HEK293T (cell line): ENCODE data around the gene KRTCAP3.
A peak's percentile ranks its signal among the peaks of the same experiment; 100 is the strongest.

Experiments
- CTCF ChIA-PET: fragments of 350-600 bp; formaldehyde crosslinking; extraction: SDS; loops from one replicate; lab custom pipeline; 2021; ENCODE audit warnings: antibody characterized with exemption, inconsistent platforms; lab: Yijun Ruan, JAX
- POLR2A ChIA-PET: fragments of 350-600 bp; formaldehyde crosslinking; extraction: SDS; loops from one replicate; lab custom pipeline; 2020; ENCODE audit warnings: antibody characterized with exemption, inconsistent platforms; lab: Yijun Ruan, JAX
- DNase-seq: peaks from one replicate; pipeline ENCODE4 v3.0.0; 2012; ENCODE audit warnings: mixed read lengths; ENCODE audit errors: extremely low spot score
- ARNT ChIP-seq: fragments of 450-650 bp; IDR thresholded peaks from 2 replicates; pipeline ENCODE4 v1.6.1; 2017; ENCODE audit warnings: mild to moderate bottlenecking
- BHLHE40 ChIP-seq: fragments of 450-650 bp; IDR thresholded peaks from 2 replicates; pipeline ENCODE4 v1.6.1; 2016; ENCODE audit warnings: mild to moderate bottlenecking, moderate library complexity, borderline replicate concordance
- CTBP1 ChIP-seq: fragments of 450-650 bp; IDR thresholded peaks from 2 replicates; pipeline ENCODE4 v1.6.1; 2016; ENCODE audit warnings: borderline replicate concordance
- ELF4 ChIP-seq: fragments of 450-650 bp; IDR thresholded peaks from 2 replicates; pipeline ENCODE4 v1.6.1; 2017; ENCODE audit warnings: antibody characterized with exemption
- FOXA1 ChIP-seq: fragments of 450-650 bp; IDR thresholded peaks from 2 replicates; pipeline ENCODE4 v1.6.1; 2016; ENCODE audit warnings: mild to moderate bottlenecking
- FOXK2 ChIP-seq: fragments of 450-650 bp; IDR thresholded peaks from 2 replicates; pipeline ENCODE4 v1.6.1; 2016; ENCODE audit warnings: mild to moderate bottlenecking
- FOXM1 ChIP-seq: fragments of 450-650 bp; IDR thresholded peaks from 2 replicates; pipeline ENCODE4 v1.6.1; 2017; ENCODE audit warnings: mild to moderate bottlenecking, borderline replicate concordance
- HDGF ChIP-seq: fragments of 450-650 bp; IDR thresholded peaks from 2 replicates; pipeline ENCODE4 v1.6.1; 2017; ENCODE audit warnings: antibody characterized with exemption, borderline replicate concordance
- L3MBTL2 ChIP-seq: fragments of 450-650 bp; conservative IDR thresholded peaks from 2 replicates; pipeline ENCODE4 v1.6.1; 2016; ENCODE audit warnings: mild to moderate bottlenecking
- LEF1 ChIP-seq: fragments of 450-650 bp; IDR thresholded peaks from 2 replicates; pipeline ENCODE4 v1.6.1; 2017; ENCODE audit warnings: mild to moderate bottlenecking, borderline replicate concordance
- NFRKB ChIP-seq: fragments of 450-650 bp; IDR thresholded peaks from 2 replicates; pipeline ENCODE4 v1.6.1; 2016; ENCODE audit warnings: mild to moderate bottlenecking, moderate library complexity
- PKNOX1 ChIP-seq: fragments of 450-650 bp; IDR thresholded peaks from 2 replicates; pipeline ENCODE4 v1.6.1; 2016
- SP1 ChIP-seq: fragments of 450-650 bp; IDR thresholded peaks from 2 replicates; pipeline ENCODE4 v1.6.1; 2017
- SUZ12 ChIP-seq: fragments of 450-650 bp; IDR thresholded peaks from 2 replicates; pipeline ENCODE4 v1.6.1; 2016; ENCODE audit warnings: mild to moderate bottlenecking
- TARDBP ChIP-seq: fragments of 450-650 bp; IDR thresholded peaks from 2 replicates; pipeline ENCODE4 v1.6.1; 2016
- ZNF384 ChIP-seq: fragments of 450-650 bp; IDR thresholded peaks from 2 replicates; pipeline ENCODE4 v1.6.1; 2016

KRTCAP3 gene

GRCh38 chr2:27441958-27442919 lies at the start of gene KRTCAP3:
KRTCAP3 (plus strand) TSS chr2:27442381; CDS start chr2:27442413, 32 bp downstream.
- no peak for DNase-seq
- ChIA-PET CTCF (no interaction called here), POLR2A (no interaction called here)
- TF ChIP-seq FOXM1 (no peak), BHLHE40 (no peak), HDGF (no peak), FOXA1 (no peak), LEF1 (no peak), TARDBP (no peak), ARNT (no peak), L3MBTL2 (no peak), ZNF384 (no peak), SUZ12 (no peak), ELF4 (no peak), PKNOX1 (no peak)

- POLR2A ChIA-PET = no interaction called here
- no peak for DNase-seq
- TF ChIP-seq NFRKB (no peak), TARDBP (no peak), FOXM1 (no peak), ELF4 (no peak), SUZ12 (no peak), ARNT (no peak), FOXA1 (no peak), PKNOX1 (no peak), SP1 (no peak), HDGF (no peak), L3MBTL2 (no peak), CTBP1 (no peak), ZNF384 (no peak), BHLHE40 (no peak), LEF1 (no peak), FOXK2 (no peak)
- CTCF ChIA-PET = no interaction called here
Observed at GRCh38 chr2:27393225-27393624, 49.0 kb upstream of the KRTCAP3 start.

GRCh38 chr2:27398962-27399361 lies 43.2 kb upstream of the KRTCAP3 start:
- ChIA-PET CTCF (no interaction called here), POLR2A (interaction anchor here (2.3 kb wide), 1 partner anchor 10 kb away, joined by 9 read pairs; the partner anchor contains the start of gene PPM1G)
- no peak for DNase-seq
- TF ChIP-seq HDGF (no peak), NFRKB (no peak), ARNT (no peak), ZNF384 (no peak), SUZ12 (no peak), LEF1 (no peak), L3MBTL2 (no peak), PKNOX1 (no peak)

GRCh38 chr2:27400348-27401135 lies 41.6 kb upstream of the KRTCAP3 start:
- CTCF ChIA-PET = no interaction called here
- POLR2A ChIA-PET = interaction anchor here (1.0 to 1.9 kb wide), 2 partner anchors 9 to 28 kb away, joined by 3 to 8 read pairs; partner anchors contain the start of genes NRBP1 and PPM1G
- TF ChIP-seq ARNT = no peak
- no peak for DNase-seq

- POLR2A ChIA-PET = interaction anchor here (0.6 to 5.4 kb wide), 2 partner anchors 22 to 163 kb away, joined by 4 to 135 read pairs; partner anchors contain the start of gene NRBP1
- peak; percentile 59 for DNase-seq
Observed at GRCh38 chr2:27407798-27408491, 34.2 kb upstream of the KRTCAP3 start.

More at GRCh38 chr2:27407798-27408491, 34.2 kb upstream of the KRTCAP3 start:
- CTCF ChIA-PET = interaction anchor here (0.6 to 3.0 kb wide), 4 partner anchors 21 to 108 kb away, joined by 3 to 12 read pairs (median 4); partner anchors contain the start of gene NRBP1
- TF ChIP-seq NFRKB (no peak), ELF4 (no peak), CTBP1 (peak; percentile 57; the same call in 1 of the 2 replicates)
